ENCODE measurements around the gene MCOLN1.

GRCh38 chr19:7554565-7554964 is 32.1 kb downstream of the MCOLN1 start:
- TF ChIP-seq, protein P1, sequence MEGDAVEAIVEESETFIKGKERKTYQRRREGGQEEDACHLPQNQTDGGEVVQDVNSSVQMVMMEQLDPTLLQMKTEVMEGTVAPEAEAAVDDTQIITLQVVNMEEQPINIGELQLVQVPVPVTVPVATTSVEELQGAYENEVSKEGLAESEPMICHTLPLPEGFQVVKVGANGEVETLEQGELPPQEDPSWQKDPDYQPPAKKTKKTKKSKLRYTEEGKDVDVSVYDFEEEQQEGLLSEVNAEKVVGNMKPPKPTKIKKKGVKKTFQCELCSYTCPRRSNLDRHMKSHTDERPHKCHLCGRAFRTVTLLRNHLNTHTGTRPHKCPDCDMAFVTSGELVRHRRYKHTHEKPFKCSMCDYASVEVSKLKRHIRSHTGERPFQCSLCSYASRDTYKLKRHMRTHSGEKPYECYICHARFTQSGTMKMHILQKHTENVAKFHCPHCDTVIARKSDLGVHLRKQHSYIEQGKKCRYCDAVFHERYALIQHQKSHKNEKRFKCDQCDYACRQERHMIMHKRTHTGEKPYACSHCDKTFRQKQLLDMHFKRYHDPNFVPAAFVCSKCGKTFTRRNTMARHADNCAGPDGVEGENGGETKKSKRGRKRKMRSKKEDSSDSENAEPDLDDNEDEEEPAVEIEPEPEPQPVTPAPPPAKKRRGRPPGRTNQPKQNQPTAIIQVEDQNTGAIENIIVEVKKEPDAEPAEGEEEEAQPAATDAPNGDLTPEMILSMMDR (IDR thresholded peaks at IDR 0.05; ENCODE audit: low read depth, low read length, missing input control), result no peak
- TF ChIP-seq MAX (IDR thresholded peaks at IDR 0.05) (no peak), YY1 (IDR thresholded peaks at IDR 0.05) (no peak), RXRA (IDR thresholded peaks at IDR 0.05) (no peak), RAD21 (IDR thresholded peaks at IDR 0.05) (no peak), SP1 (IDR thresholded peaks at IDR 0.05) (no peak), HNF4A (conservative IDR thresholded peaks at IDR 0.05) (no peak)
- TF ChIP-seq, protein P2, sequence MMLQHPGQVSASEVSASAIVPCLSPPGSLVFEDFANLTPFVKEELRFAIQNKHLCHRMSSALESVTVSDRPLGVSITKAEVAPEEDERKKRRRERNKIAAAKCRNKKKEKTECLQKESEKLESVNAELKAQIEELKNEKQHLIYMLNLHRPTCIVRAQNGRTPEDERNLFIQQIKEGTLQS (IDR thresholded peaks at IDR 0.05), result no peak
- TF ChIP-seq, protein P3, sequence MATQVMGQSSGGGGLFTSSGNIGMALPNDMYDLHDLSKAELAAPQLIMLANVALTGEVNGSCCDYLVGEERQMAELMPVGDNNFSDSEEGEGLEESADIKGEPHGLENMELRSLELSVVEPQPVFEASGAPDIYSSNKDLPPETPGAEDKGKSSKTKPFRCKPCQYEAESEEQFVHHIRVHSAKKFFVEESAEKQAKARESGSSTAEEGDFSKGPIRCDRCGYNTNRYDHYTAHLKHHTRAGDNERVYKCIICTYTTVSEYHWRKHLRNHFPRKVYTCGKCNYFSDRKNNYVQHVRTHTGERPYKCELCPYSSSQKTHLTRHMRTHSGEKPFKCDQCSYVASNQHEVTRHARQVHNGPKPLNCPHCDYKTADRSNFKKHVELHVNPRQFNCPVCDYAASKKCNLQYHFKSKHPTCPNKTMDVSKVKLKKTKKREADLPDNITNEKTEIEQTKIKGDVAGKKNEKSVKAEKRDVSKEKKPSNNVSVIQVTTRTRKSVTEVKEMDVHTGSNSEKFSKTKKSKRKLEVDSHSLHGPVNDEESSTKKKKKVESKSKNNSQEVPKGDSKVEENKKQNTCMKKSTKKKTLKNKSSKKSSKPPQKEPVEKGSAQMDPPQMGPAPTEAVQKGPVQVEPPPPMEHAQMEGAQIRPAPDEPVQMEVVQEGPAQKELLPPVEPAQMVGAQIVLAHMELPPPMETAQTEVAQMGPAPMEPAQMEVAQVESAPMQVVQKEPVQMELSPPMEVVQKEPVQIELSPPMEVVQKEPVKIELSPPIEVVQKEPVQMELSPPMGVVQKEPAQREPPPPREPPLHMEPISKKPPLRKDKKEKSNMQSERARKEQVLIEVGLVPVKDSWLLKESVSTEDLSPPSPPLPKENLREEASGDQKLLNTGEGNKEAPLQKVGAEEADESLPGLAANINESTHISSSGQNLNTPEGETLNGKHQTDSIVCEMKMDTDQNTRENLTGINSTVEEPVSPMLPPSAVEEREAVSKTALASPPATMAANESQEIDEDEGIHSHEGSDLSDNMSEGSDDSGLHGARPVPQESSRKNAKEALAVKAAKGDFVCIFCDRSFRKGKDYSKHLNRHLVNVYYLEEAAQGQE (IDR thresholded peaks at IDR 0.05), result no peak

Data from liver (tissue), 3 donors.